HCT116 (cell line): ENCODE measurements around the gene MYOM1.

Experiments used
- CTCF ChIP-seq, 3 experiments: fragments of 200-600 bp in 1 of 3; sonication (generic) in 1 of 3; IDR thresholded peaks in 2 of 3; conservative IDR thresholded peaks in 1 of 3; 2 replicates each; pipeline ENCODE4 v1.5.1; 2012 to 2017; ENCODE audit warnings: low read depth in 2 of 3, low read length in 2 of 3, antibody characterized with exemption in 1 of 3, borderline replicate concordance in 1 of 3, control low read depth in 1 of 3, mild to moderate bottlenecking in 1 of 3, mixed read lengths in 1 of 3, mixed run types in 1 of 3, moderate library complexity in 1 of 3; ENCODE audit not compliant: insufficient read depth in 1 of 3
- EZH2 ChIP-seq: fragments of 200-600 bp; sonication (generic); IDR thresholded peaks from 2 replicates; pipeline ENCODE4 v1.6.1; 2017; ENCODE audit warnings: antibody characterized with exemption, mixed run types
- ZNF274 ChIP-seq: fragments of 200-500 bp; sonication (Bioruptor generic); IDR thresholded peaks from 2 replicates; pipeline ENCODE4 v1.6.1; 2014; ENCODE audit warnings: mild to moderate bottlenecking, low read depth, low read length, inconsistent platforms

GRCh38 chr18:3140986-3141639 lies 78.7 kb downstream of the MYOM1 start:
- no peak for TF ChIP-seq CTCF (IDR thresholded peaks at IDR 0.05 in 2 of 3, conservative IDR thresholded peaks at IDR 0.05 in 1 of 3; ENCODE audit: borderline replicate concordance in 1 of 3, insufficient read depth in 1 of 3, low read depth in 2 of 3, low read length in 2 of 3)
- TF ChIP-seq ZNF274 = no peak
- no peak for TF ChIP-seq EZH2
